HG03095 (cell line): Measurements from ENCODE around the gene EPAS1.

ENCODE experiments used
- ATAC-seq: cut with Tn5 transposase; IDR thresholded peaks from one replicate; pipeline ENCODE4 v1.9.1; 2021; ENCODE audit warnings: moderate library complexity; ENCODE audit not compliant: unreplicated experiment

EPAS1 gene

DNA sequence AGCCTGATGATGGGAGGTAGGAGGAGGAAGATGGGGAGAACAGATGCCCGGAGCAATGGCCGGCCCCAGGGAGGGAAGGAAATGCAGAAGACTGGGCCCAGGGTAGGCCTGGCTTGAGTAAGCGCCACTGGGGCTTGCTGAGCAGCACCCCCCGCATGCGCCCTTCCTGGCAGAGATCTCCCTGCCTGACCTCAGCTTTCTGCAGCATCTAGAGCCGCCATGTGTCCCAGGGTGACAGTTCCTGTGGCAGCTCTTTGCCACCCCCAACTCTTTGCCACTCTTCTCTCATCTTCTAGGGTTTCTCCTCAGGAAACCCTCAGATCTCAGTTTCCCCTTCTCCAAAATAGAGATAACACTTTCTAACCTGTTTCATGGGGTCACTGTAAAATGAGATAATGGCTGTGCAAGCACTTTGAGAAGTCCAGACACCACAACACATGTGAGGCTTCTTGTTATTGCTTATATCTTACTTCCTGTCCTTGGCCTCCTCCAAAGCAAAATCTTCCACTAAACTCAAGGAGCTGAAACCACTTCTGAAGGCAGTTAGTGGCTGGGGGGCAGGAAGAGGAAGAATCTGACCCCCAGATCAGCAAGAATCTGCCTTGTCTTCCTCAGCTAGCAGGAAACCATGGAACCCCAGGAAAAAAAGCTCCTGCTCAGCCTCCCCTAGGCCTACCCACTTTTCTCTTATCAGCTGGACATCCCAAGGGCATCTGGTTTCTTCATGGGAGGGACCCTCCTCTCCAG is 64.9 kb downstream of the EPAS1 start:
- ATAC-seq: no peak

GRCh38 chr2:46362667-46363012 is 65.4 kb downstream of the EPAS1 start:
- no peak for ATAC-seq

DNA sequence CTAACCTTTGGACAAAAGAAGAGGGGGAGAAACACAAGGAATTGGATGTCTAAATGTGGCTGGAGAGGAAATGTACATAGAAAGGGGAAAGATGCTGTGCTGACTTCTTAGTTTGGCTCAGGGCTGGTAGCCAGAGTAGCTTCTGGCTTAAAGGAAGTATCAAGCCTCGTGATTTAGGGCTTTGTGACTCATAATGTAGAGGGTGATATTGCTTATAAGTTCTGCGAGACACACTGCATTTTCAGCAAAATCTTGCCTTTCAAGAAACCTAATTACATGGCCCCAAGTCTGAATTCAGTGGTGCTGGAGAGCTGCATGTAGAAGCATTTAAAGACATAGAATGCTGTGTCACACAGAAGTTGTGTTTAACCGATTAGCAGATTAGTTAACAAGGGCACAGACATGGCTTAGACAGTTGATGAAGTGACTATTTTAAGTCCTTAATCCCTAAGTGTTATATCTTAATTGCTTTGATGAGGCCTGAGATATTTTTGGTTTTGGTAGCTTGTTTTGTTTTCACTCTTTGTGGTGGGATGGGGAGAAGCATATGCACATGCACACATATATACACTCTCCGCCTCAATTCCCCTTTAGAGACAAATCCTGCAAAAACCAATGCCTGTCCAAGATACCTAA is 66.4 kb downstream of the EPAS1 start:
- ATAC-seq: no peak

- no peak for ATAC-seq
These were observed 67.7 kb downstream of the EPAS1 start for GRCh38 chr2:46364797-46365457.

DNA sequence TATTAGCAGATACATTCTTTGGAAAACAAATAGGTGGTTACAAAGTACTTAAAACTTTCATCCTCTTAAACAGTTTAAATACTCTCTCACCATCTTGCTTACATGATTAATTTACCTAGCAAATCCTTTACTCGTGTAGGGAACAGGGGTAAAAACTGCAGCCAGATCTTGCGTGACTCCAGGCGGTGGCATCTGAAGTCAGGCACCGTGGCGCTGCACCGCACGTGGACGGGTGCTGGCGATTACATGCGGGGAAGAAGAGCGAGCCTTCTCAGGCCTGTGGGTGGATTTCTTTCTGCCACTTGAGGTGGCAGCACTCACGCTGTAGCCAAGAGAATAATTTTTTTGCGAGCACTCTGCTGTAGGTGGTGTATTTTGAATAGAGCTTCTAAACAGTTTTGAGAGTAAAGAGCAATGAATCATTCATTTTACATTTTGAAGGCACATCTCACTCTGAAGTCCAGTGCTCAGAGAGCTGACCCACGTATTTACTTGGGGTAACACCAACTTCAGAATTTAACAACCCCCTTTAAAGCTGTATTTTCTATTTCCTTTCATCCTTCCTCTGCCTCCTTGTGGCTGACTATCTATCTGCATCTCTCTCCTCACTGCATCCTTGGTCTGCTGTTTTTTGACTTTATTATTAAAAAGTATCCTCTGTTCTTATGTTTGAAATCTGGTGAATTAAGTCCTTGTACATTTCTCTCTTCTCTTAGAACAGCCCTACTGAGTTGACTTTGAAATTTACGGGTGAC is 68.9 kb downstream of the EPAS1 start:
- ATAC-seq: no peak

DNA sequence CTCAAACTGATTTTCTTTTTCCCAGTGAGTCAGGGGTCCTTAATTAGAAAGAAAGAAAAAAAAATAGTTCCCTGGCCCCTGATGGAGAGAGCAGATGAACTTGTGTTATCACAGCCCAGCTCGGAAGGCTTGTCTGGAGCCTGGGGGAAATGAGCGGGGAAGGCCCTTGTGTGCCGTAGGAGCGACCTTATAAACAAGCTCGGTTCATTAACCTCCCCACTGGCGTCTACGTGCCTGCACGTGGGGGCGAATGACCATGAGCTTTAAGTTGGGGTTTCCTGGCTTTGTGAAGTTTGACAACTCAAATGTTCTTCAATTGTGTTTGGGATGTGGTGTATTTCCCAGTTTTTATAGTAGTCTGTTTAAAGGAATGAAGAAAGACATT is 69.5 kb downstream of the EPAS1 start:
- ATAC-seq: no peak

DNA sequence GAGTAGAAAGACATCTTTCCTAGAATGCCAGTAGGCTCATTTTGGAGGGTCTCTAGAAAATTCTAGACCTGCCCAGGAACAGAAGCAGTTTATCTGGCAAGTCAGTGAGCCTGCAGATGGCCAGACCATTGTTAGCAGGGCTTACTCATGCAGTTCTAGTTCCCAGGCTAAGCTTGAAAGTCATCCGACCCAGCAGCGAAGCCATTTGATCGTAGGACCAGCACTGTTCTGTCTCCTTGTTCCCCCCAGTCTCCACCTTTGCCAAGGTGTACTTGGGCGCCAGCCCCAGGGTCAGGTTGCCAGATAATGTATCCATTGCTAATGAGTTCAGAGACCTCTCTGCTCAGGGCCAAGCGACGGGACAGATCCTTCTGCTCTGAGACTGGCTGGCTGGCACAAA is 70.1 kb downstream of the EPAS1 start:
- no peak for ATAC-seq

DNA sequence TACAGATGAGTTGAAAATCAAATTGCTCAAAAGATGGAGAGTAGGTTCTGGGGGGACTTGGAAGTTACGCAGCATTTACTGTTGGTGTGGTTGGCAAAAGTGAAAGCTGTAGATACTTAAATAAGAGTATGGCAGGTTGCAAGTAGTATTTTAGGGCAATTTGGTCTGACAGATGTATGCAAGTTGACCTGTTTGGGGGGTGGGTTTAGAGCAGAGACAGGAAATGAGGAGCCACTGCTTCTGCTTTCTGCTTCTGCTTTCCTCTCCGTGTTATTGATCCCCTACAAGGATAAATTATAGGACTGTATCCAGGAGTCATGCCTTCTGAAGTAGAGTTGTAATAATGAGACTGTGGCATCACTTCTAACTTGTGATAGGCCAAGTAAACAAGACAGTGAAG is 71.2 kb downstream of the EPAS1 start:
- ATAC-seq: no peak

DNA sequence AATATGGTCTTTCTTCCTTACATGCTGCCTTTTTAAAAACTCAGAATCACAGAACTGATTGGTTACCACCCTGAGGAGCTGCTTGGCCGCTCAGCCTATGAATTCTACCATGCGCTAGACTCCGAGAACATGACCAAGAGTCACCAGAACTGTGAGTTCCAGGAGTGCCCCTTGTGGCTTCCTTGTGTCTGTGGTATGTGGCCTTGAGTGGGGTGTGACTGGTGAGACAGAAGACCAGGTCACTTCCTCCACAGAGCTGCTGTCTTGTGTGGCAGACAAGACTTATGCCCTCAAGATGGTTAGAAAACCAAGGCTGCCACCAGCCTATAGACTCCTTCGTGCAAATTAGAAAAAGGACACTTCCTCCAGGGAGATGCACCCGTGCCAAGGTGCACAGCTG is 72.6 kb downstream of the EPAS1 start:
- ATAC-seq: no peak

DNA sequence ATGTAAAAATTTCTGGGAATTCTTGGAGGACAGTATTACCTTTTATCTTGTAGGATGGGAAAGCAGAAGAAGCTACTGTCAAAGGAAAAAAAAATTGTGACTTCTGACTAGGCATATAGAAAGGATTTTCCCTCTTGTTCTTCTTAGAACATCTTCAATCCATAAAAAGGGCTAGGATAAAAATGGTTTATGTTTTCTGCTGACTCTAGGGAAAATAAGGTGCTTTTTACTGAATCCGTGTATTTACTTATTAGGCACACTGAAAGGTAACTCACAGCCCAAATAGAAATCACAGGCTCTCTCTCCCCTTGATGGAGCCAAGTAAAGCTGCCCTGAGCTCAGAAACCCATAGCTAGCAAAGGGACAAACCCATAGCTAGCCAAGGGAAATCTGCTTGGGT is 74.6 kb downstream of the EPAS1 start:
- ATAC-seq: no peak

DNA sequence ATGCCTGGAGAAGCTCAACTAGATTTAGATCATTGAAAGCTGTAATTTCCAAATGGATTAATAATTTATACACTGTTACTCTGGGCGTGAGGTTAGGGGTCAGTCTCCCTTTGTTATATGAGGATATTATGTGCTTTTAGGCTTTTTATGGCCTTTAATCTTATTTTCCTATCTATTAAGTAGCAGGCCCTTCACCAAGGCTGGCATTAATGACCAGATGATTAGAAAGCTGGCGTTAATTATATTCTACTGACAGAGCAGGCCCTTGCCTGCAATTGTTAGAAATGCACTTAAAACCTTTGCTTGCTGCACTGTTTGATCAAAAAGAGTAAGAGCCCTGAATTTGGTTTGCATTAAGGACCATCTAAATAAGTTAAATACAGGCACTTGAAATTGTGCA is 75.3 kb downstream of the EPAS1 start:
- no peak for ATAC-seq

GRCh38 chr2:46373238-46373637 is 76.0 kb downstream of the EPAS1 start:
- ATAC-seq: no peak

DNA sequence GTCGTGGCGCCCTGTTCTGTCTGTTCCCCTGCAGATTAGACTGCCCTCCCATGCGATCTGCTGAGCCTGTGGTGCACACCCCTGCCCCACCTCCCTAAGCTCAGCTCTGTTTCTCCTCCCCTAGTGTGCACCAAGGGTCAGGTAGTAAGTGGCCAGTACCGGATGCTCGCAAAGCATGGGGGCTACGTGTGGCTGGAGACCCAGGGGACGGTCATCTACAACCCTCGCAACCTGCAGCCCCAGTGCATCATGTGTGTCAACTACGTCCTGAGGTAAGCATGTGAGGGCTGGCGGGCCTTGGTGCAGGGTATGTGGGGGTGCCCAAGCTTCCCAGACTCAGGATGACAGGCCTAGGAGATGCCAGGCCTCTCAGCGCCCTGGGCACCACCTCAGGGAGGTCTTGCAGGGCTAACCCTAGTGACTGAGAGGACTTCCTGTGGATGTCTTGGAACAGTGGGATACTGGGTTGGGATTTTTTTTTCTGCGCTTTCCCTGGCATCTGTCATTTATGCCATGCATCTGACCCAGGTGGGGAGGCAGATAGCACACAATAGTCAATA is 78.4 kb downstream of the EPAS1 start:
- ATAC-seq: no peak

- ATAC-seq: no peak
These were observed 79.4 kb downstream of the EPAS1 start for GRCh38 chr2:46376586-46376985.

GRCh38 chr2:46377101-46377581 is 79.9 kb downstream of the EPAS1 start:
- no peak for ATAC-seq

DNA sequence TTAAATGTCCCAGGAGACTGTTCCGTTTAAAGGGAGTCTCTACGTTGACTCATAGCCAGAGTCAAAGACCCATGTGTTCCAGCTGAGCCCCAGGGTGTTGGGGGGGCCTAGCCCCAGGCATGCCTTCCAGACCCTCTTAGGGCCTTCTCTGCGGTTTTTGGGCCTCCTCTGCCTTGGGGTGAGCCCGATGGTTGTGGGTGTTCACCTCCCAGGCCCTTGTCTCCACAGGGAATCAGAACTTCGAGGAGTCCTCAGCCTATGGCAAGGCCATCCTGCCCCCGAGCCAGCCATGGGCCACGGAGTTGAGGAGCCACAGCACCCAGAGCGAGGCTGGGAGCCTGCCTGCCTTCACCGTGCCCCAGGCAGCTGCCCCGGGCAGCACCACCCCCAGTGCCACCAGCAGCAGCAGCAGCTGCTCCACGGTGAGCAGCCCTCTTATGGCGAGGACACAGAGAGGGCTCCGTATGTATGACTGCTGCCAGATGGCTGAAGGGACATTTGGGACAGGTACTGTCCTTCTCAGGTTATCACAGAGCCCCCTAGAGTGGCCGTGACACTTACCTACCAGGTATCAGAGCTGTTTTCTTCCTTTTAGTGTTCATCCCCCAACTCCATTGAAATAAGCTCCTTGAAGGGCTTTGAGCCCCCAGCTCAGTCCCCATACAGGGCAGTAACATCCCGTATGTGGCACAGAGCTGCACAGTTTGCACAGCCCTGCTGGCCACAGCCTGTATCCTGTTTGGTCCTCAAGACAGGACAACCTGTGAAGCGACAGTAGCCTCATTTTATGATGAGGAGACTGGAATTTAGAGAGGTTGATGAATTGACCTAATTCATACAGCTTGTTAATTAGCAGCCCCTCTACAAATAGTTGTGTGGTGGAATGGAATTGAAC is 80.7 kb downstream of the EPAS1 start:
- ATAC-seq: no peak

- ATAC-seq: no peak
These were observed 81.4 kb downstream of the EPAS1 start for GRCh38 chr2:46378616-46379015.

GRCh38 chr2:46379213-46380037 is 82.2 kb downstream of the EPAS1 start:
- ATAC-seq: no peak
